Hepatocyte (in vitro differentiated cells): Measurements from ENCODE around the gene OSGIN1.

Experiments used
- CTCF ChIP-seq: fragments of 200-600 bp; sonication (generic); IDR thresholded peaks from 2 replicates; pipeline ENCODE4 v1.5.1; 2016; ENCODE audit warnings: antibody characterized with exemption, mild to moderate bottlenecking; ENCODE audit not compliant: poor library complexity
- EZH2 ChIP-seq: fragments of 200-600 bp; sonication (generic); IDR thresholded peaks from 2 replicates; pipeline ENCODE4 v1.6.1; 2016; ENCODE audit warnings: antibody characterized with exemption, mild to moderate bottlenecking, borderline replicate concordance
- EZH2phosphoT487 ChIP-seq: fragments of 200-600 bp; sonication (generic); IDR thresholded peaks from one replicate; pipeline ENCODE4 v1.6.1; 2018; ENCODE audit warnings: antibody characterized with exemption, mild to moderate bottlenecking, low read depth, moderate library complexity; ENCODE audit not compliant: unreplicated experiment, severe bottlenecking

GRCh38 chr16:83980794-83981193 is 27.8 kb downstream of the OSGIN1 start:
- TF ChIP-seq CTCF = no peak
- TF ChIP-seq EZH2 = no peak
- no peak for TF ChIP-seq EZH2phosphoT487
